Measurements from ENCODE around the gene FARP2. TPM values are rescaled to one million over a fixed set of nuclear protein-coding genes. Genes with fewer than 3 reads are reported as not detected.

The FARP2 gene
- total RNA-seq, 1 experiment from 2014 or later = 54.1 TPM

- no peak for DNase-seq (ENCODE audit: low spot score)
Observed at GRCh38 chr2:241485172-241485911, 129.3 kb downstream of the FARP2 start.

- DNase-seq (ENCODE audit: low spot score) = no peak
Observed at GRCh38 chr2:241489088-241489487, 133.0 kb downstream of the FARP2 start.

GRCh38 chr2:241489733-241490680 is 133.9 kb downstream of the FARP2 start:
- DNase-seq (ENCODE audit: low spot score) = no peak

GRCh38 chr2:241490825-241491506 is 134.9 kb downstream of the FARP2 start:
- DNase-seq (ENCODE audit: low spot score) = no peak

GRCh38 chr2:241491549-241492173 is 135.6 kb downstream of the FARP2 start:
- DNase-seq (ENCODE audit: low spot score) = no peak

- DNase-seq (ENCODE audit: low spot score) = no peak
Observed at GRCh38 chr2:241492174-241492565, 136.1 kb downstream of the FARP2 start.

- DNase-seq (ENCODE audit: low spot score) = no peak
Observed at GRCh38 chr2:241493092-241493491, 137.0 kb downstream of the FARP2 start.

GRCh38 chr2:241494311-241494908 is 138.3 kb downstream of the FARP2 start:
- DNase-seq (ENCODE audit: low spot score) = no peak

GRCh38 chr2:241495172-241496002 is 139.3 kb downstream of the FARP2 start:
- no peak for DNase-seq (ENCODE audit: low spot score)

- no peak for DNase-seq (ENCODE audit: low spot score)
Observed at GRCh38 chr2:241496003-241496707, 140.1 kb downstream of the FARP2 start.

- no peak for DNase-seq (ENCODE audit: low spot score)
Observed at GRCh38 chr2:241496904-241497877, 141.1 kb downstream of the FARP2 start.

GRCh38 chr2:241498115-241499070 is 142.3 kb downstream of the FARP2 start:
- DNase-seq (ENCODE audit: low spot score) = no peak

GRCh38 chr2:241499146-241499965 is 143.3 kb downstream of the FARP2 start:
- no peak for DNase-seq (ENCODE audit: low spot score)

GRCh38 chr2:241500016-241500415 is 143.9 kb downstream of the FARP2 start:
- no peak for DNase-seq (ENCODE audit: low spot score)

GRCh38 chr2:241500431-241500975 is 144.4 kb downstream of the FARP2 start:
- no peak for DNase-seq (ENCODE audit: low spot score)

GRCh38 chr2:241501099-241501541 is 145.0 kb downstream of the FARP2 start:
- DNase-seq (ENCODE audit: low spot score) = no peak
